PC-3 (cell line): ENCODE data around the gene CKS1B. TPM values are rescaled to one million over a fixed set of nuclear protein-coding genes. Genes with fewer than 3 reads are reported as not detected.

ENCODE experiments used
- ATAC-seq: fragments of 200-7000 bp; cut with Tn5 transposase; 2 replicates; pipeline ENCODE4 v1.9.1; 2020; ENCODE audit warnings: mild to moderate bottlenecking, moderate library complexity
- BruUV-seq: library from RNA; stranded (reverse); fragments of 400-500 nt; replicated peaks from 2 replicates; lab custom pipeline; 2021; lab: Mats Ljungman, UMichigan
- CTCF ChIA-PET: fragments of 300-600 bp; sonication (Branson Sonifier 250); formaldehyde crosslinking; loops from one replicate; lab custom pipeline; 2022; ENCODE audit warnings: antibody characterized with exemption; lab: Charles Lee
- POLR2A ChIA-PET: fragments of 300-600 bp; sonication (Branson Sonifier 250); formaldehyde crosslinking; loops from one replicate; lab custom pipeline; 2022; ENCODE audit warnings: antibody characterized with exemption; ENCODE audit not compliant: unreplicated experiment; lab: Charles Lee
- DNase-seq: peaks from one replicate; pipeline ENCODE4 v3.0.0-alpha.2; 2015
- H2AFZ ChIP-seq: fragments of 300-600 bp; sonication (generic); 2 replicates; pipeline ENCODE4 v1.6.0; 2016; ENCODE audit warnings: antibody characterized with exemption, low read length
- H3F3A ChIP-seq: fragments of 300-600 bp; sonication (generic); one replicate; pipeline ENCODE4 v1.6.0; 2017; ENCODE audit warnings: antibody characterized with exemption, low read length, control low read depth, mild to moderate bottlenecking; ENCODE audit not compliant: unreplicated experiment
- H3K27ac ChIP-seq: fragments of 300-600 bp; sonication (generic); 2 replicates; pipeline ENCODE4 v1.5.1; 2016; ENCODE audit warnings: mild to moderate bottlenecking, low read length
- H3K27me3 ChIP-seq: fragments of 300-600 bp; sonication (generic); 2 replicates; pipeline ENCODE4 v1.6.1; 2016; ENCODE audit warnings: low read length, mixed read lengths
- H3K36me3 ChIP-seq: fragments of 300-600 bp; sonication (generic); 2 replicates; pipeline ENCODE4 v1.6.1; 2016; ENCODE audit warnings: low read depth, mixed run types, low read length, mixed read lengths
- H3K4me1 ChIP-seq: fragments of 300-600 bp; sonication (generic); 2 replicates; pipeline ENCODE4 v1.5.1; 2016; ENCODE audit warnings: low read length; ENCODE audit not compliant: insufficient read depth
- H3K4me2 ChIP-seq: fragments of 300-600 bp; sonication (generic); 2 replicates; pipeline ENCODE4 v1.6.0; 2016; ENCODE audit warnings: low read length
- H3K4me3 ChIP-seq: fragments of 300-600 bp; sonication (generic); 2 replicates; pipeline ENCODE4 v1.5.1; 2016; ENCODE audit warnings: mild to moderate bottlenecking, low read length, mixed read lengths
- H3K79me2 ChIP-seq: fragments of 300-600 bp; sonication (generic); 2 replicates; pipeline ENCODE4 v1.6.1; 2017; ENCODE audit warnings: low read length, mixed read lengths
- H3K9ac ChIP-seq: fragments of 300-600 bp; sonication (generic); 2 replicates; pipeline ENCODE4 v1.6.0; 2016; ENCODE audit warnings: mild to moderate bottlenecking, low read length
- H3K9me2 ChIP-seq: fragments of 300-600 bp; sonication (generic); replicated peaks from 2 replicates; pipeline ENCODE4 v1.6.1; 2016; ENCODE audit warnings: mixed run types, low read length, mixed read lengths
- H3K9me3 ChIP-seq: fragments of 300-600 bp; sonication (generic); 2 replicates; pipeline ENCODE4 v1.6.1; 2016; ENCODE audit warnings: low read length, mixed read lengths
- H4K20me1 ChIP-seq: fragments of 300-600 bp; sonication (generic); 2 replicates; pipeline ENCODE4 v1.6.1; 2016; ENCODE audit warnings: low read length, mixed read lengths
- CTCF ChIP-seq: fragments of 300-600 bp; sonication (generic); conservative IDR thresholded peaks from 2 replicates; pipeline ENCODE4 v1.5.1; 2017; ENCODE audit warnings: antibody characterized with exemption, low read depth, mild to moderate bottlenecking, low read length
- EZH2 ChIP-seq: fragments of 300-600 bp; sonication (generic); IDR thresholded peaks from one replicate; pipeline ENCODE4 v1.6.1; 2017; ENCODE audit warnings: antibody characterized with exemption, mild to moderate bottlenecking, low read length; ENCODE audit not compliant: unreplicated experiment
- EZH2phosphoT487 ChIP-seq: fragments of 300-600 bp; sonication (generic); IDR thresholded peaks from 2 replicates; pipeline ENCODE4 v1.6.1; 2018; ENCODE audit warnings: mild to moderate bottlenecking, antibody characterized with exemption, low read length, borderline replicate concordance
- intact Hi-C: fragments of 100-400 bp; cut with micrococcal nuclease; formaldehyde crosslinking; loops from 2 replicates; pipeline ENCODE4 v1.9.0; 2023
- total RNA-seq: library from RNA; depleted of rRNA; stranded (reverse); fragments of >200 nt; gene quantifications from 2 replicates; pipeline ENCODE4 v1.2.3, GENCODE V29; 2014

CKS1B gene
- total RNA-seq, 1 experiment from 2014 or later = 390 TPM

- Histone ChIP-seq H3K9me2 (no peaks in the 10 kb centered on the region), H3K9ac (no peak overlapping the region), H2AFZ (no peak overlapping the region), H4K20me1 (no peaks in the 10 kb centered on the region), H3K36me3 (peaks cover 8% of the 10 kb centered on the region; the same call in 1 of the 2 replicates), H3K27me3 (no peaks in the 10 kb centered on the region), H3K4me1 (peaks cover 21% of the 10 kb centered on the region), H3K4me2 (no peak overlapping the region), H3K9me3 (no peaks in the 10 kb centered on the region), H3F3A (no peaks in the 10 kb centered on the region), H3K27ac (no peak overlapping the region), H3K4me3 (no peak overlapping the region), H3K79me2 (peaks cover 27% of the 10 kb centered on the region)
- POLR2A ChIA-PET = interaction anchor here (0.7 kb wide), 1 partner anchor 351 kb away, joined by 4 read pairs; no protein-coding TSS in a partner anchor
- TF ChIP-seq EZH2 (no peak), CTCF (no peak), EZH2phosphoT487 (no peak)
- CTCF ChIA-PET = no interaction called here
- intact Hi-C loops = no loop called here
- no TSS peak for BruUV-seq
- DNase-seq (no peak), ATAC-seq (no peak)
Observed at GRCh38 chr1:154957091-154957657, 17.3 kb upstream of the CKS1B start.

DNA sequence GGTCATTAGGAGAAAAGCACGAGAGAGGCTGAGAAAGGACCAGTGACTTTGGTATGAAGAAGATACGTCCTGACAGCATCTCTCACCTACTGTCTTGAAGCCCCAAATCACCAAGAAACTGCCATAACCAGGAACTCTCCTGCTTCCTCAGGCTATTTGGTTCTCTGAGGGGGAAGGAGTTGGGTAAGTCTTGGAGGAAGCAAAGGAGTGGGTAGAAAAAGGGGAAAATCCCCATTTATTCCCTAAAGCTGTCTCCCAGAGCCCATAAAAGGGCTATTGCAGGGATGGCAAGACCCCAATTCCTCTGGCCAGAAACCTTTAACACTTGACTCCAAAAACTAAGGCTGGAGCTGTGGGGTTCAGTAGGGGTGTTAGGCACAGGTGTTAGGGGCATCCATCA lies 16.4 kb upstream of the CKS1B start:
- Histone ChIP-seq H3K27me3 (no peaks in the 10 kb centered on the region), H3K4me1 (peaks cover 30% of the 10 kb centered on the region)

More for the DNA sequence above, 16.4 kb upstream of the CKS1B start:
- H3K4me3 ChIP-seq = no peak overlapping the region
- no peak overlapping the region for H3K27ac ChIP-seq
- BruUV-seq = TSS peak; percentile 0
- DNase-seq (no peak), ATAC-seq (no peak)
- no peak overlapping the region for H3K9ac ChIP-seq
- H3K4me2 ChIP-seq = no peak overlapping the region
- no peaks in the 10 kb centered on the region for H3K9me3 ChIP-seq
- H3F3A ChIP-seq = no peaks in the 10 kb centered on the region
- H3K36me3 ChIP-seq = peaks cover 10% of the 10 kb centered on the region; the same call in 1 of the 2 replicates
- CTCF ChIA-PET = no interaction called here
- no peak overlapping the region for H2AFZ ChIP-seq
- peaks cover 36% of the 10 kb centered on the region for H3K79me2 ChIP-seq
- TF ChIP-seq EZH2 (no peak), EZH2phosphoT487 (no peak), CTCF (no peak)
- no peaks in the 10 kb centered on the region for H4K20me1 ChIP-seq
- no peaks in the 10 kb centered on the region for H3K9me2 ChIP-seq
- intact Hi-C loops = no loop called here
- POLR2A ChIA-PET = no interaction called here
